ENCODE data around the gene SLC10A1. TPM values are rescaled to one million over a fixed set of nuclear protein-coding genes. Genes with fewer than 3 reads are reported as not detected.

SLC10A1 gene
- polyA plus RNA-seq, 1 donor (not counting 4 experiments of a cell fraction or from before 2014, with no cell fraction given) = not detected

DNA sequence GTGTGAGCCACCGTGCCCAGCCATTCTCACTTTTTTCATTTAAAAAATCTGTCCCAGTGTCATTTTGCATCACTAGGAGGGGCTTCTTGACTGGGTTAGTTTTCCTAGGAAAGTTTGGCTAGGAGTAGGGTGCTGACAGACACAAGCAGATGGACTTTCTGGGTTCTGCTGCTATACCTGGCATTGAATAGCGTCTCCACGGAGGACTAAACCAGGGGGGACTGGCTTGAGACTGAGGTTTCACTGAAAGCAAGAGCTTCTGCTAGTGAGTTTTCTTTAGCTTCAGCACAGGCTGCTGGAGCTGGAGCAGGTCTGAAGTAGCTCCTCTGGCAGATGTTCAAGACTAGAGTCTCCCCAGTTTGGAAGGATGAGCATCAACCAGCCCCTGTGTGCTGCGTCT lies 1.4 kb downstream of the SLC10A1 start:
- no peaks in the 10 kb centered on the region for H3K4me1 ChIP-seq (ENCODE audit: control insufficient read depth, extremely low read depth, insufficient read depth, low read length)

DNA sequence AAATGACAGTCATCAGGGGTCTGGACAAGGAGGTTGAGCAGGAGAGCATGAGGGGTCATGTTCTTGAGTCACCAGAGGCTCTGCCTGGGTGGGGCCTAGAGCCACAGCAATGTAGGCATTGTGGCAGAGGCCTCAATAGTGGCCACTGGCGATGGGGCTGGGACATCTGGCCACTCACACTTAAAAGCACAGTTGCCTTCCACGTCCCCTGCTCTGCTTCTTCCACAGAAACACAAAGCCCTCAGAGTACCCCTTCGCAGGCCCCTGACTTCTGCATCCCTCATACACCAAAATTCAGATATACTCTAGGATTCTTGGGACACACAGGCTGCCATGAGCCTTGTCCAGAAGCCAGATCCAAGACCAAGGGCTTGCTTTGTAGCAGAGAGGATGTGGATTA lies 2.2 kb downstream of the SLC10A1 start:
- peaks cover under 1% of the 10 kb centered on the region for H3K4me1 ChIP-seq (ENCODE audit: control insufficient read depth, extremely low read depth, insufficient read depth, low read length)
- TF ChIP-seq, protein P1, sequence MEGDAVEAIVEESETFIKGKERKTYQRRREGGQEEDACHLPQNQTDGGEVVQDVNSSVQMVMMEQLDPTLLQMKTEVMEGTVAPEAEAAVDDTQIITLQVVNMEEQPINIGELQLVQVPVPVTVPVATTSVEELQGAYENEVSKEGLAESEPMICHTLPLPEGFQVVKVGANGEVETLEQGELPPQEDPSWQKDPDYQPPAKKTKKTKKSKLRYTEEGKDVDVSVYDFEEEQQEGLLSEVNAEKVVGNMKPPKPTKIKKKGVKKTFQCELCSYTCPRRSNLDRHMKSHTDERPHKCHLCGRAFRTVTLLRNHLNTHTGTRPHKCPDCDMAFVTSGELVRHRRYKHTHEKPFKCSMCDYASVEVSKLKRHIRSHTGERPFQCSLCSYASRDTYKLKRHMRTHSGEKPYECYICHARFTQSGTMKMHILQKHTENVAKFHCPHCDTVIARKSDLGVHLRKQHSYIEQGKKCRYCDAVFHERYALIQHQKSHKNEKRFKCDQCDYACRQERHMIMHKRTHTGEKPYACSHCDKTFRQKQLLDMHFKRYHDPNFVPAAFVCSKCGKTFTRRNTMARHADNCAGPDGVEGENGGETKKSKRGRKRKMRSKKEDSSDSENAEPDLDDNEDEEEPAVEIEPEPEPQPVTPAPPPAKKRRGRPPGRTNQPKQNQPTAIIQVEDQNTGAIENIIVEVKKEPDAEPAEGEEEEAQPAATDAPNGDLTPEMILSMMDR (optimal IDR thresholded peaks at IDR 0.05 in 1 of 3, IDR thresholded peaks at IDR 0.05 in 1 of 3, conservative IDR thresholded peaks at IDR 0.05 in 1 of 3; ENCODE audit: extremely low read depth in 1 of 3, insufficient read depth in 2 of 3, low read length in 3 of 3) = no peak
- no peak for TF ChIP-seq EZH2 (IDR thresholded peaks at IDR 0.05; ENCODE audit: low read length)
- DNase-seq (ENCODE audit: low read depth, low spot score) (no peak), FAIRE-seq (no peak)
- no peak overlapping the region for H3K9ac ChIP-seq (ENCODE audit: control insufficient read depth, extremely low read depth, insufficient read depth, low read length)
- H3K36me3 ChIP-seq (ENCODE audit: control insufficient read depth in 2 of 2, extremely low read depth in 1 of 2, insufficient read depth in 2 of 2, low read length in 2 of 2) = no peaks in the 10 kb centered on the region
- H4K20me1 ChIP-seq (ENCODE audit: control insufficient read depth, extremely low read depth, insufficient read depth, low read length) = no peaks in the 10 kb centered on the region
- dilution Hi-C loops (cut with MboI; ENCODE audit: extremely low pct_ligation_motif_present, low sequenced_read_pairs) = no loop called here
- no peak overlapping the region for H3K4me3 ChIP-seq (ENCODE audit: control insufficient read depth in 2 of 3, extremely low read depth in 1 of 3, insufficient read depth in 2 of 3, low read depth in 1 of 3, low read length in 3 of 3)
- H3K27me3 ChIP-seq (ENCODE audit: control insufficient read depth, extremely low read depth, insufficient read depth, low read length) = no peaks in the 10 kb centered on the region
- H2AFZ ChIP-seq (ENCODE audit: control insufficient read depth, low read length) = no peak overlapping the region
- H3K9me3 ChIP-seq (ENCODE audit: control insufficient read depth, low read depth, low read length) = no peaks in the 10 kb centered on the region
- H3K79me2 ChIP-seq (ENCODE audit: control insufficient read depth, insufficient read depth, low read length) = no peaks in the 10 kb centered on the region
- no peak overlapping the region for H3K4me2 ChIP-seq (ENCODE audit: control insufficient read depth, extremely low read depth, insufficient read depth, low read depth, low read length)
- H3K9me1 ChIP-seq (ENCODE audit: control insufficient read depth, extremely low read depth, insufficient read depth, low read length) = no peaks in the 10 kb centered on the region
- H3K27ac ChIP-seq (ENCODE audit: control insufficient read depth, insufficient read depth, low read length) = no peak overlapping the region

More for the DNA sequence above, 1.4 kb downstream of the SLC10A1 start:
- H4K20me1 ChIP-seq (ENCODE audit: control insufficient read depth, extremely low read depth, insufficient read depth, low read length) = no peaks in the 10 kb centered on the region
- dilution Hi-C loops (cut with MboI; ENCODE audit: extremely low pct_ligation_motif_present, low sequenced_read_pairs) = no loop called here
- no peak for DNase-seq (ENCODE audit: low read depth, low spot score)
- H3K4me2 ChIP-seq (ENCODE audit: control insufficient read depth, extremely low read depth, insufficient read depth, low read depth, low read length) = no peak overlapping the region
- FAIRE-seq = no peak
- no peaks in the 10 kb centered on the region for H3K9me3 ChIP-seq (ENCODE audit: control insufficient read depth, low read depth, low read length)
- H3K36me3 ChIP-seq (ENCODE audit: control insufficient read depth in 2 of 2, extremely low read depth in 1 of 2, insufficient read depth in 2 of 2, low read length in 2 of 2) = no peaks in the 10 kb centered on the region
- H3K4me3 ChIP-seq (ENCODE audit: control insufficient read depth in 2 of 3, extremely low read depth in 1 of 3, insufficient read depth in 2 of 3, low read depth in 1 of 3, low read length in 3 of 3) = no peak overlapping the region
- no peak overlapping the region for H3K9ac ChIP-seq (ENCODE audit: control insufficient read depth, extremely low read depth, insufficient read depth, low read length)
- no peak overlapping the region for H3K27ac ChIP-seq (ENCODE audit: control insufficient read depth, insufficient read depth, low read length)
- no peaks in the 10 kb centered on the region for H3K79me2 ChIP-seq (ENCODE audit: control insufficient read depth, insufficient read depth, low read length)
- H3K27me3 ChIP-seq (ENCODE audit: control insufficient read depth, extremely low read depth, insufficient read depth, low read length) = no peaks in the 10 kb centered on the region
- H2AFZ ChIP-seq (ENCODE audit: control insufficient read depth, low read length) = no peak overlapping the region
- TF ChIP-seq, protein P1 (optimal IDR thresholded peaks at IDR 0.05 in 1 of 3, IDR thresholded peaks at IDR 0.05 in 1 of 3, conservative IDR thresholded peaks at IDR 0.05 in 1 of 3; ENCODE audit: extremely low read depth in 1 of 3, insufficient read depth in 2 of 3, low read length in 3 of 3) = no peak
- no peak for TF ChIP-seq EZH2 (IDR thresholded peaks at IDR 0.05; ENCODE audit: low read length)
- no peaks in the 10 kb centered on the region for H3K9me1 ChIP-seq (ENCODE audit: control insufficient read depth, extremely low read depth, insufficient read depth, low read length)

Measured in keratinocyte (primary cell).